Measurements from ENCODE around the gene SYNGAP1.

- TF ChIP-seq EP300 (conservative IDR thresholded peaks at IDR 0.05; ENCODE audit: poor library complexity, severe bottlenecking) (no peak), RAD21 (conservative IDR thresholded peaks at IDR 0.05) (no peak), REST (IDR thresholded peaks at IDR 0.05; ENCODE audit: borderline replicate concordance) (no peak), CTCF (IDR thresholded peaks at IDR 0.05; ENCODE audit: poor library complexity, severe bottlenecking) (no peak), POLR2AphosphoS5 (IDR thresholded peaks at IDR 0.05) (no peak), EZH2 (IDR thresholded peaks at IDR 0.05; ENCODE audit: borderline replicate concordance, insufficient read depth, low read length, poor library complexity, severe bottlenecking) (no peak), MXI1 (conservative IDR thresholded peaks at IDR 0.05; ENCODE audit: poor library complexity, severe bottlenecking) (no peak), TAF1 (IDR thresholded peaks at IDR 0.05; ENCODE audit: low read depth) (no peak)
Measured at GRCh38 chr6:33502486-33502885, 82.6 kb downstream of the SYNGAP1 start.

Data from neural cell (in vitro differentiated cells).